Activated CD4-positive, CD25-positive, alpha-beta regulatory T cell (primary cell): ENCODE results near the gene SEPHS2.
"Not testable (repeated sequence)": the region's sequence is repeated elsewhere in the genome, so short reads cannot be mapped to it uniquely, and the experiment has no call there.

Source experiments
- DNase-seq, 4 experiments: peaks; one replicate each; lab custom pipeline; 2025; lab: John Stamatoyannopoulos, UW

Gene SEPHS2

GRCh38 chr16:30398661-30399434 lies 46.8 kb downstream of the SEPHS2 start:
- DNase-seq: no peak

GRCh38 chr16:30397776-30398660 lies 47.7 kb downstream of the SEPHS2 start:
- DNase-seq: no peak

GRCh38 chr16:30397056-30397455 lies 48.6 kb downstream of the SEPHS2 start:
- DNase-seq: no peak

GRCh38 chr16:30396627-30397026 lies 49.0 kb downstream of the SEPHS2 start:
- DNase-seq: not testable (repeated sequence)

- DNase-seq: no peak
Observed at GRCh38 chr16:30395992-30396585, 49.6 kb downstream of the SEPHS2 start.

- DNase-seq: peak in 3 of 4 experiments; percentile 26 to 35 (median 35)
Observed at GRCh38 chr16:30395155-30395991, 50.3 kb downstream of the SEPHS2 start, which contains the start of gene ZNF48. ZNF48 (plus strand) TSS chr16:30395420; CDS start chr16:30395795, 375 bp downstream.

- DNase-seq: no peak
Observed at GRCh38 chr16:30394592-30395154, 51.0 kb downstream of the SEPHS2 start.
